ENCODE data around the gene SUSD4.

SUSD4 gene

DNA sequence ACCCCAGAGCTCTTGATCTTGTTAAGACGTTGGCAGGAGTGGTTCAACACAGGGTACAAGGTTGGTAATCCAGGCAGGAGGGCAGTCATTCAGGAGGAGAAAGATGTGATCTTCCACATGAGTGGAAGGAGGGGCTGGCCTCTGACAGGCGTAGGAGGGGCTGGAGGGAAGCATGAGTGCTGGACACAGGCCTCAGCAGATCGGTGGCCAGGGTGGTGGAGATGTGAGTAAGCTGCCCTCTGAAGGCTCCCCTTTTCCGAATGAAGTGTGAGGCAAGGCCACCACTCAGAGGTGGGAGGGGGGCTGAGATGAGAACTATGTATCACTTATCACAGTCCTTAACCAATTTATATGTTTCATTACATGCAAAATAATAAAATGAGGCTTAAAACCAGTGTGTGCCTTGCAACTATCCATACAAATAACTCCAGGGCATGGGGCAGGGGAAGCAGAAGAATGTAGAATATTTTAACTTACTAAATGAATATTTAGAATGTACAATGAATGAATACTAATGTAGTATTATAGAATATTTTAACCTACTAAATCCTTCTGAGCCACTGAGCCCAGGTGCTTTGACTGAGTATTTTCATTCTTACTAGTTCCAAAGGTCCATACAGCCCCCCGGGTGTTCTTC lies 117.4 kb downstream of the SUSD4 start:
- H3K9ac ChIP-seq (ENCODE audit: low read depth, low read length): no peak overlapping the region
- no peaks in the 10 kb centered on the region for H3K36me3 ChIP-seq (ENCODE audit: insufficient read depth, low read length)
- H3K9me3 ChIP-seq (replicated peaks; ENCODE audit: low read length): no peaks in the 10 kb centered on the region
- H3K4me2 ChIP-seq (ENCODE audit: low read length): no peak overlapping the region
- no peaks in the 10 kb centered on the region for H3K4me1 ChIP-seq (ENCODE audit: control insufficient read depth, insufficient read depth, low read length)
- no peak overlapping the region for H3K4me3 ChIP-seq (ENCODE audit: low read length)
- peaks cover 7% of the 10 kb centered on the region for H3K27me3 ChIP-seq (ENCODE audit: control insufficient read depth, insufficient read depth, low read length)

- Histone ChIP-seq H3K27me3 (ENCODE audit: control insufficient read depth, insufficient read depth, low read length) (peaks cover 7% of the 10 kb centered on the region), H3K4me3 (ENCODE audit: low read length) (no peak overlapping the region), H3K9ac (ENCODE audit: low read depth, low read length) (no peak overlapping the region), H3K4me1 (ENCODE audit: control insufficient read depth, insufficient read depth, low read length) (no peaks in the 10 kb centered on the region), H3K4me2 (ENCODE audit: low read length) (no peak overlapping the region), H3K36me3 (ENCODE audit: insufficient read depth, low read length) (no peaks in the 10 kb centered on the region), H3K9me3 (replicated peaks; ENCODE audit: low read length) (no peaks in the 10 kb centered on the region)
Observed at GRCh38 chr1:223245983-223246382, 118.0 kb downstream of the SUSD4 start.

GRCh38 chr1:223245411-223245810 lies 118.6 kb downstream of the SUSD4 start:
- Histone ChIP-seq H3K9ac (ENCODE audit: low read depth, low read length) (no peak overlapping the region), H3K4me2 (ENCODE audit: low read length) (no peak overlapping the region), H3K9me3 (replicated peaks; ENCODE audit: low read length) (no peaks in the 10 kb centered on the region), H3K4me1 (ENCODE audit: control insufficient read depth, insufficient read depth, low read length) (no peaks in the 10 kb centered on the region), H3K36me3 (ENCODE audit: insufficient read depth, low read length) (no peaks in the 10 kb centered on the region), H3K4me3 (ENCODE audit: low read length) (no peak overlapping the region), H3K27me3 (ENCODE audit: control insufficient read depth, insufficient read depth, low read length) (peaks cover 7% of the 10 kb centered on the region)

- H3K4me3 ChIP-seq (ENCODE audit: low read length): no peak overlapping the region
- no peaks in the 10 kb centered on the region for H3K4me1 ChIP-seq (ENCODE audit: control insufficient read depth, insufficient read depth, low read length)
- H3K36me3 ChIP-seq (ENCODE audit: insufficient read depth, low read length): no peaks in the 10 kb centered on the region
Observed at GRCh38 chr1:223244366-223245103, 119.4 kb downstream of the SUSD4 start.

GRCh38 chr1:223243441-223244050 lies 120.4 kb downstream of the SUSD4 start:
- Histone ChIP-seq H3K9me3 (replicated peaks; ENCODE audit: low read length) (no peaks in the 10 kb centered on the region), H3K36me3 (ENCODE audit: insufficient read depth, low read length) (no peaks in the 10 kb centered on the region), H3K27me3 (ENCODE audit: control insufficient read depth, insufficient read depth, low read length) (no peaks in the 10 kb centered on the region), H3K4me2 (ENCODE audit: low read length) (no peak overlapping the region), H3K4me1 (ENCODE audit: control insufficient read depth, insufficient read depth, low read length) (no peaks in the 10 kb centered on the region), H3K9ac (ENCODE audit: low read depth, low read length) (no peak overlapping the region), H3K4me3 (ENCODE audit: low read length) (no peak overlapping the region)

More at GRCh38 chr1:223244366-223245103, 119.4 kb downstream of the SUSD4 start:
- H3K9ac ChIP-seq (ENCODE audit: low read depth, low read length): no peak overlapping the region
- no peaks in the 10 kb centered on the region for H3K9me3 ChIP-seq (replicated peaks; ENCODE audit: low read length)
- H3K27me3 ChIP-seq (ENCODE audit: control insufficient read depth, insufficient read depth, low read length): peaks cover 4% of the 10 kb centered on the region
- H3K4me2 ChIP-seq (ENCODE audit: low read length): no peak overlapping the region

DNA sequence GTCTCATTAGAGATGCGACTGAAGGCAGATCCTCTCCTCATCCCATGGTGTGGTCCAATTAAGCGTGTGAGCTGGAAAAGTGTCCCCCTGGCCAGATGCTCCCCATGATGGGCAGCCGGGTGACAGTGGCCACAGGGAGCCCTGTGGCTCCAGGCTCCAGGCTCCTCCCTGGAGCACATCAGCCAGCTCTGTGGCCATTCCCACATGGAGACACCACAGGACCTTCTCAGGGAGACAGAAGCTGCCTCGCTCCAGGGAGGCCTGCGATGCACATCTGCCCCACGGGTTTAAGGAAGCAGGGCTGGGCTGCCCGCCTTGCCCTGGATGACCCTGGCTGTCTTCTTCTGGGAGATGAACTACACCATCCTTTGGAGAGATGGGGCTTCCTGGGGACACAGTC lies 121.0 kb downstream of the SUSD4 start:
- Histone ChIP-seq H3K4me1 (ENCODE audit: control insufficient read depth, insufficient read depth, low read length) (no peaks in the 10 kb centered on the region), H3K4me2 (ENCODE audit: low read length) (no peak overlapping the region), H3K9me3 (replicated peaks; ENCODE audit: low read length) (no peaks in the 10 kb centered on the region), H3K4me3 (ENCODE audit: low read length) (no peak overlapping the region), H3K36me3 (ENCODE audit: insufficient read depth, low read length) (no peaks in the 10 kb centered on the region), H3K27me3 (ENCODE audit: control insufficient read depth, insufficient read depth, low read length) (no peaks in the 10 kb centered on the region), H3K9ac (ENCODE audit: low read depth, low read length) (no peak overlapping the region)

DNA sequence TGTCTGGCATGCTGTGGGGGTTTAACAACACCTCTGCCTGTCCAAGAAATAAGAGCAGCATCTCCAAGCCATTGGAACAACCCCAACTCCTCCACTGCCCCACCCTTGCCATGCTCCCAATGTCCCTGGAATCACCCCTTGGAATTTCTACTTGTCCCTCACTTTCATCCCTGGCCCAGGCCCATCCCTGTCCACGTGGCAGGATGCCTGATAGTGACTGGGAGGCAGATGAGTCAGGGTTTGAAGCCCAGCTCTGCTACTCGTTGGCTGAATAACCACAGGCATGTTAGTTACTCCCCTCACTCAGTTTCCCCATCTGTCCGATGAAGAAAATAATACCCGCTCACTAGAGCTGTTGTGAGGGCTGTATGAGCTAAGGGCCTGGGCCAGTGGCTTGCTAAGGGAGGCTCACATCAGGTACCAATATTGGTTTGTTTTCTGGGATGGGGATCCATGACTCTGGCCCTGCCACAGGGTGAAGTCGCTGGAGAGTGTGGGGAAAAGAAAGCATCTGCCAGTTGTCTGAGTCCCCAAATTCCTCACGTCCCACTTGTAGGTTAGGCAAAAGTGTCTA lies 121.5 kb downstream of the SUSD4 start:
- no peaks in the 10 kb centered on the region for H3K4me1 ChIP-seq (ENCODE audit: control insufficient read depth, insufficient read depth, low read length)
- H3K9me3 ChIP-seq (replicated peaks; ENCODE audit: low read length): no peaks in the 10 kb centered on the region
- no peaks in the 10 kb centered on the region for H3K36me3 ChIP-seq (ENCODE audit: insufficient read depth, low read length)
- no peak overlapping the region for H3K9ac ChIP-seq (ENCODE audit: low read depth, low read length)
- H3K4me2 ChIP-seq (ENCODE audit: low read length): no peak overlapping the region
- H3K4me3 ChIP-seq (ENCODE audit: low read length): no peak overlapping the region
- no peaks in the 10 kb centered on the region for H3K27me3 ChIP-seq (ENCODE audit: control insufficient read depth, insufficient read depth, low read length)

GRCh38 chr1:223240122-223240521 lies 123.9 kb downstream of the SUSD4 start:
- Histone ChIP-seq H3K27me3 (ENCODE audit: control insufficient read depth, insufficient read depth, low read length) (no peaks in the 10 kb centered on the region), H3K36me3 (ENCODE audit: insufficient read depth, low read length) (no peaks in the 10 kb centered on the region), H3K9ac (ENCODE audit: low read depth, low read length) (no peak overlapping the region), H3K4me3 (ENCODE audit: low read length) (no peak overlapping the region), H3K4me2 (ENCODE audit: low read length) (no peak overlapping the region), H3K9me3 (replicated peaks; ENCODE audit: low read length) (no peaks in the 10 kb centered on the region), H3K4me1 (ENCODE audit: control insufficient read depth, insufficient read depth, low read length) (no peaks in the 10 kb centered on the region)

GRCh38 chr1:223235091-223235490 lies 128.9 kb downstream of the SUSD4 start:
- no peak overlapping the region for H3K9ac ChIP-seq (ENCODE audit: low read depth, low read length)
- no peak overlapping the region for H3K4me2 ChIP-seq (ENCODE audit: low read length)
- H3K27me3 ChIP-seq (ENCODE audit: control insufficient read depth, insufficient read depth, low read length): no peaks in the 10 kb centered on the region
- H3K36me3 ChIP-seq (ENCODE audit: insufficient read depth, low read length): no peaks in the 10 kb centered on the region
- H3K4me1 ChIP-seq (ENCODE audit: control insufficient read depth, insufficient read depth, low read length): peaks cover 39% of the 10 kb centered on the region
- H3K9me3 ChIP-seq (replicated peaks; ENCODE audit: low read length): no peaks in the 10 kb centered on the region
- no peak overlapping the region for H3K4me3 ChIP-seq (ENCODE audit: low read length)

- Histone ChIP-seq H3K4me2 (ENCODE audit: low read length) (no peak overlapping the region), H3K36me3 (ENCODE audit: insufficient read depth, low read length) (no peaks in the 10 kb centered on the region), H3K9me3 (replicated peaks; ENCODE audit: low read length) (no peaks in the 10 kb centered on the region), H3K4me1 (ENCODE audit: control insufficient read depth, insufficient read depth, low read length) (peaks cover 44% of the 10 kb centered on the region), H3K9ac (ENCODE audit: low read depth, low read length) (no peak overlapping the region), H3K4me3 (ENCODE audit: low read length) (no peak overlapping the region), H3K27me3 (ENCODE audit: control insufficient read depth, insufficient read depth, low read length) (no peaks in the 10 kb centered on the region)
Observed at GRCh38 chr1:223234534-223234933, 129.4 kb downstream of the SUSD4 start.

GRCh38 chr1:223234170-223234514 lies 129.8 kb downstream of the SUSD4 start:
- H3K4me3 ChIP-seq (ENCODE audit: low read length): no peak overlapping the region
- no peaks in the 10 kb centered on the region for H3K36me3 ChIP-seq (ENCODE audit: insufficient read depth, low read length)
- peak overlapping the region; percentile 34 for H3K9ac ChIP-seq (ENCODE audit: low read depth, low read length)
- H3K4me2 ChIP-seq (ENCODE audit: low read length): peak overlapping the region; percentile 67
- H3K27me3 ChIP-seq (ENCODE audit: control insufficient read depth, insufficient read depth, low read length): no peaks in the 10 kb centered on the region
- no peaks in the 10 kb centered on the region for H3K9me3 ChIP-seq (replicated peaks; ENCODE audit: low read length)
- H3K4me1 ChIP-seq (ENCODE audit: control insufficient read depth, insufficient read depth, low read length): peaks cover 48% of the 10 kb centered on the region
